GM19395 (cell line): ENCODE data around the gene CACNG1.
"Not testable (repeated sequence)": the region's sequence is repeated elsewhere in the genome, so short reads cannot be mapped to it uniquely, and the experiment has no call there.

Source experiments
- ATAC-seq: cut with Tn5 transposase; IDR thresholded peaks from one replicate; pipeline ENCODE4 v1.9.1; 2021; ENCODE audit warnings: mild to moderate bottlenecking, moderate library complexity; ENCODE audit not compliant: unreplicated experiment

CACNG1 gene

GRCh38 chr17:67024736-67025135 lies 19.6 kb upstream of the CACNG1 start:
- no peak for ATAC-seq

- no peak for ATAC-seq
These were observed 19.1 kb upstream of the CACNG1 start for GRCh38 chr17:67025216-67025792.

GRCh38 chr17:67026341-67026740 lies 18.0 kb upstream of the CACNG1 start:
- ATAC-seq: no peak

- ATAC-seq: no peak
These were observed 17.2 kb upstream of the CACNG1 start for GRCh38 chr17:67027031-67027628.

GRCh38 chr17:67030641-67031040 lies 13.7 kb upstream of the CACNG1 start:
- ATAC-seq: no peak

GRCh38 chr17:67032382-67032781 lies 12.0 kb upstream of the CACNG1 start:
- no peak for ATAC-seq

GRCh38 chr17:67032985-67033384 lies 11.4 kb upstream of the CACNG1 start:
- ATAC-seq: no peak

- no peak for ATAC-seq
These were observed 10.7 kb upstream of the CACNG1 start for GRCh38 chr17:67033613-67034012.

- peak; percentile 67 for ATAC-seq
These were observed 8.9 kb upstream of the CACNG1 start for GRCh38 chr17:67035131-67036083.

GRCh38 chr17:67038861-67039365 lies 5.4 kb upstream of the CACNG1 start:
- ATAC-seq: no peak

GRCh38 chr17:67040652-67041051 lies 3.7 kb upstream of the CACNG1 start:
- no peak for ATAC-seq

GRCh38 chr17:67041119-67041518 lies 3.2 kb upstream of the CACNG1 start:
- not testable (repeated sequence) for ATAC-seq

- no peak for ATAC-seq
These were observed 2.8 kb upstream of the CACNG1 start for GRCh38 chr17:67041531-67041930.

- no peak for ATAC-seq
These were observed 2.1 kb upstream of the CACNG1 start for GRCh38 chr17:67041941-67042899.

GRCh38 chr17:67043283-67043682 lies 1.1 kb upstream of the CACNG1 start:
- no peak for ATAC-seq

- ATAC-seq: no peak
These were observed 586 bp downstream of the CACNG1 start for GRCh38 chr17:67044940-67045339.

- no peak for ATAC-seq
These were observed 2.0 kb downstream of the CACNG1 start for GRCh38 chr17:67046398-67046797.

- no peak for ATAC-seq
These were observed 3.0 kb downstream of the CACNG1 start for GRCh38 chr17:67047382-67047781.

GRCh38 chr17:67049025-67049739 lies 4.8 kb downstream of the CACNG1 start:
- ATAC-seq: no peak

GRCh38 chr17:67050066-67050465 lies 5.7 kb downstream of the CACNG1 start:
- no peak for ATAC-seq
